Measurements from ENCODE around the gene TACC3.

TACC3 gene

DNA sequence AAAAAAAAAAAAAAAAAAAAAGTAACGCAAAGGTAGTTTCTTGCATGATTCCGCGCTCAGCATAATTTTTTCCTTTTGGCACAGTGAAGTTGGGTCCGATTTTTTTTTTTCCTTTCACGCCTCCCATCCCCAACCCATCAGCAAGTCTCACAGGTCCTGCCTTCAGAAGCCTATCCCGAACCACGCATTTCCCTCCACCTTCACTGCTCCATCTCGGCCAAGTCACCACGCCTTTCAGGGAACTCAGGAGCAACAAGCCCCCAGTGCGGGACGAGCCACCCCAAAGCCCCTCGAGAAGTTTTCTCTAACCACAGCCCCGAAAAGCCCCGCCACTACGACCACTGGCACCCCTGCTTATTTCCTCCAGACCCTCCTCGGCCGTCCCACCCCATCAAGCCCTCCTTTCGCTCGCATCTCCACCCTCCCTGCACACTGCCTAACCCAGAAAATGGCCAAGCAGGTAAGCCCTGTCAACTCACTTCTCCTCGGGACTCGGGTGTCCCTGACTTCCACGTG lies 10.2 kb upstream of the TACC3 start:
- no peaks in the 10 kb centered on the region for H3K9me2 ChIP-seq (replicated peaks; ENCODE audit: control insufficient read depth, low read length)
- H3K36me3 ChIP-seq (ENCODE audit: control insufficient read depth, low read length), result peaks cover 84% of the 10 kb centered on the region
- H3K79me2 ChIP-seq (ENCODE audit: control insufficient read depth, low read length), result peaks cover 90% of the 10 kb centered on the region
- H3K9me3 ChIP-seq (ENCODE audit: control insufficient read depth, insufficient read depth, low read length), result no peaks in the 10 kb centered on the region
- H3K4me3 ChIP-seq (ENCODE audit: low read length), result peak overlapping the region; percentile 92
- H3K4me2 ChIP-seq (ENCODE audit: low read length), result peak overlapping the region; percentile 95
- peaks cover 42% of the 10 kb centered on the region for H4K20me1 ChIP-seq (ENCODE audit: control insufficient read depth, insufficient read depth, low read depth, low read length)
- peaks cover 34% of the 10 kb centered on the region for H3F3A ChIP-seq (ENCODE audit: control insufficient read depth, insufficient read depth)
- peaks cover 60% of the 10 kb centered on the region for H3K4me1 ChIP-seq (ENCODE audit: control insufficient read depth, low read length)
- H3K27me3 ChIP-seq (ENCODE audit: control insufficient read depth, low read length), result no peaks in the 10 kb centered on the region
- TF ChIP-seq, protein P1, sequence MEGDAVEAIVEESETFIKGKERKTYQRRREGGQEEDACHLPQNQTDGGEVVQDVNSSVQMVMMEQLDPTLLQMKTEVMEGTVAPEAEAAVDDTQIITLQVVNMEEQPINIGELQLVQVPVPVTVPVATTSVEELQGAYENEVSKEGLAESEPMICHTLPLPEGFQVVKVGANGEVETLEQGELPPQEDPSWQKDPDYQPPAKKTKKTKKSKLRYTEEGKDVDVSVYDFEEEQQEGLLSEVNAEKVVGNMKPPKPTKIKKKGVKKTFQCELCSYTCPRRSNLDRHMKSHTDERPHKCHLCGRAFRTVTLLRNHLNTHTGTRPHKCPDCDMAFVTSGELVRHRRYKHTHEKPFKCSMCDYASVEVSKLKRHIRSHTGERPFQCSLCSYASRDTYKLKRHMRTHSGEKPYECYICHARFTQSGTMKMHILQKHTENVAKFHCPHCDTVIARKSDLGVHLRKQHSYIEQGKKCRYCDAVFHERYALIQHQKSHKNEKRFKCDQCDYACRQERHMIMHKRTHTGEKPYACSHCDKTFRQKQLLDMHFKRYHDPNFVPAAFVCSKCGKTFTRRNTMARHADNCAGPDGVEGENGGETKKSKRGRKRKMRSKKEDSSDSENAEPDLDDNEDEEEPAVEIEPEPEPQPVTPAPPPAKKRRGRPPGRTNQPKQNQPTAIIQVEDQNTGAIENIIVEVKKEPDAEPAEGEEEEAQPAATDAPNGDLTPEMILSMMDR (IDR thresholded peaks at IDR 0.05; ENCODE audit: low read depth, low read length, poor library complexity, severe bottlenecking), result no peak
- TF ChIP-seq EZH2phosphoT487 (IDR thresholded peaks at IDR 0.05; ENCODE audit: borderline replicate concordance, low read length), result no peak
- peak overlapping the region; percentile 96 for H3K27ac ChIP-seq (ENCODE audit: low read depth, low read length)

DNA sequence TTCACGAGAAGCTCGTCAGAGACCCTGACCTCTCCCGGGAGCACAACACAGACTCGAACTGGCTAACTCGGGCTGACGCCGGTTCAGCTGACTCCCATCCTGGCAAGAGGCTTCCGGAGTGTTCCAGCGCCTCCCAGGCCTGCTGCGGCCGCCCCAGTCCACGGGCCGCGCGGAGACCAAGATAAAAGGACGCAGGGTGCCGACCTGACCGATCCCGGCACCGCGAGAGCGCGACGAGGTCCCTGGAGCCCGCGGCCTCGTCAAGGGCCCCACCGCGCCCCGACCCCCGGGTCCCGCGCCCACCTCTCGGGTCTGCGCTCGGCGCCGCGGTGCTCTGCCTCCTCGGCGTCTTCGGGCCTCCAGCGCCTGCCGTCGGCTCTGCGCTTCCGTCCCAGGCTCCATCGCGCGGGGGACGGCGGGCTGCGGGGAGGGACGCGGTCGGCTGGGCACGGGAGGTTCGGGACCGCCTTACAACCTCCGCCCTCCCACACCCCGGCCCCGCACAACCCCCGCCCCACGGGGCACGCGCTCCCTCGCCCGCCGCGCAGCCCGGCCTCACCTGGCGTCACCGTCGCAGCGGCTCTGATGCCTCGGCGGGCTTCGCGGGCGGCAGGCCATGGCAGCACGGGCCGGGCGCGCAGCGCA lies 9.6 kb upstream of the TACC3 start:
- Histone ChIP-seq H3K36me3 (ENCODE audit: control insufficient read depth, low read length) (peaks cover 84% of the 10 kb centered on the region), H3K27ac (ENCODE audit: low read depth, low read length) (peak overlapping the region; percentile 96), H3K4me1 (ENCODE audit: control insufficient read depth, low read length) (peaks cover 61% of the 10 kb centered on the region)

DNA sequence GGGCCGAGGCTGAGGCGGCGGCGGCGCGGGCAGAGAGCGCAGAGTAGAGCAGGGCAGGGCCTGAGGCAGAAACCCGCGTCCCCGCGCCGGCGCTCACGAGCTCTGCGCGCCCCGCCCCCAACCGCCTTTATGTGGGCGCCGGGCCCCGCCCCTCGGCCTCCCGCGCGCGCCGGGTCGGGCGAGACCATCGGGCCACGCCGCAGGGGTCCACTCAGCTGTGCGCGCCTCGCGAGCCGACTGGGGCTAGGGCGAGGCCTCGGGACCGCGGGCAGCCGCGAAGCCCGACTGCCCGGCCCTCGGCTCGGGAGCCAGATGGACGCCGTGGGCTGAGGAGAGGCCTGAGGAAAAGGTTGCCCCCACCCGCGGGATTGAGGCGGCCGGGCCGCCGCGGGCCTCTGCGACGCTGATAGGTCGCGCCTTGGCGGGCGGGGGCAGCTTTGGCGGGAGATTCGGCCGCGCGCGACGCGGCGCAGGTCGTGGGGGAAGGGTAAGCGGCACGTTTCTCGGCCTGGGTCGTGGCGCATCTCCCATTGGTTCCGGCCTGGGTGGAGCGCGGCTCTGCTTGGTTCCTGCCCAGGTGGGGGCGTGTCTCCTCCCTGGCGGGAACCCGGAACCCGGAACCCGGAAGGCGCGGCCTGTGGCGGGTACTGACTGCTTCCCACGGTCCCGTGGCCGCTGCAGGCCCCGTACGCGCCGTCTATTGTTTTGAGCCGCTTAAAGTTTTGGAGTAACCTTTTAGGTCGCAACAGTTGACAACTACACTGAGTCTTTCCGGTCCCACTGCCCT lies 8.9 kb upstream of the TACC3 start, which contains the start of gene SLBP:
SLBP (minus strand) TSS at position 104 of the 787 bp plus-strand sequence. CDS start 131 bp downstream, outside the sequence.
- Histone ChIP-seq H3K79me2 (ENCODE audit: control insufficient read depth, low read length) (peaks cover 93% of the 10 kb centered on the region), H4K20me1 (ENCODE audit: control insufficient read depth, insufficient read depth, low read depth, low read length) (peaks cover 42% of the 10 kb centered on the region), H3K4me1 (ENCODE audit: control insufficient read depth, low read length) (peaks cover 68% of the 10 kb centered on the region), H3K27me3 (ENCODE audit: control insufficient read depth, low read length) (no peaks in the 10 kb centered on the region), H3K27ac (ENCODE audit: low read depth, low read length) (peak within 1 kb of the TSS; percentile 96), H3K9me2 (replicated peaks; ENCODE audit: control insufficient read depth, low read length) (no peaks in the 10 kb centered on the region), H3K9me3 (ENCODE audit: control insufficient read depth, insufficient read depth, low read length) (no peaks in the 10 kb centered on the region), H3K4me3 (ENCODE audit: low read length) (peak within 1 kb of the TSS; percentile 92), H3F3A (ENCODE audit: control insufficient read depth, insufficient read depth) (peaks cover 35% of the 10 kb centered on the region), H3K36me3 (ENCODE audit: control insufficient read depth, low read length) (peaks cover 90% of the 10 kb centered on the region), H3K4me2 (ENCODE audit: low read length) (peak within 1 kb of the TSS; percentile 95)
- TF ChIP-seq, protein P1 (IDR thresholded peaks at IDR 0.05; ENCODE audit: low read depth, low read length, poor library complexity, severe bottlenecking), result no peak
- no peak for TF ChIP-seq EZH2phosphoT487 (IDR thresholded peaks at IDR 0.05; ENCODE audit: borderline replicate concordance, low read length)

More for the DNA sequence above, 9.6 kb upstream of the TACC3 start:
- peak overlapping the region; percentile 92 for H3K4me3 ChIP-seq (ENCODE audit: low read length)
- H3K4me2 ChIP-seq (ENCODE audit: low read length), result peak overlapping the region; percentile 95
- H3F3A ChIP-seq (ENCODE audit: control insufficient read depth, insufficient read depth), result peaks cover 35% of the 10 kb centered on the region
- H4K20me1 ChIP-seq (ENCODE audit: control insufficient read depth, insufficient read depth, low read depth, low read length), result peaks cover 39% of the 10 kb centered on the region
- no peaks in the 10 kb centered on the region for H3K9me3 ChIP-seq (ENCODE audit: control insufficient read depth, insufficient read depth, low read length)
- H3K9me2 ChIP-seq (replicated peaks; ENCODE audit: control insufficient read depth, low read length), result no peaks in the 10 kb centered on the region
- H3K79me2 ChIP-seq (ENCODE audit: control insufficient read depth, low read length), result peaks cover 90% of the 10 kb centered on the region
- H3K27me3 ChIP-seq (ENCODE audit: control insufficient read depth, low read length), result no peaks in the 10 kb centered on the region
- TF ChIP-seq, protein P1 (IDR thresholded peaks at IDR 0.05; ENCODE audit: low read depth, low read length, poor library complexity, severe bottlenecking), result no peak
